GM12891 (cell line): ENCODE results near the gene TLE1.
"Not testable (repeated sequence)": the region's sequence is repeated elsewhere in the genome, so short reads cannot be mapped to it uniquely, and the experiment has no call there.

Experiments used
- DNase-seq: peaks from one replicate; pipeline ENCODE4 v3.0.0; 2011; ENCODE audit warnings: low spot score; ENCODE audit not compliant: insufficient read length
- FAIRE-seq: peaks from 2 replicates; lab custom pipeline; 2011; peaks lifted over from hg19 to GRCh38; lab: Jason Lieb, UNC
- PAX5 ChIP-seq: IDR thresholded peaks from 2 replicates; pipeline ENCODE4 v1.6.1; 2011; ENCODE audit warnings: low read length, moderate library complexity, mild to moderate bottlenecking; ENCODE audit not compliant: insufficient read depth, severe bottlenecking
- POLR2A ChIP-seq: IDR thresholded peaks from 2 replicates; pipeline ENCODE4 v1.6.1; 2011; ENCODE audit warnings: low read depth, low read length, control low read depth
- POLR2AphosphoS5 ChIP-seq: IDR thresholded peaks from 2 replicates; pipeline ENCODE4 v1.6.1; 2011; ENCODE audit warnings: low read depth, low read length, control low read depth
- POU2F2 ChIP-seq: IDR thresholded peaks from 2 replicates; pipeline ENCODE4 v1.6.1; 2011; ENCODE audit warnings: low read depth, mild to moderate bottlenecking, control low read depth, low read length, moderate library complexity
- SPI1 ChIP-seq: IDR thresholded peaks from 2 replicates; pipeline ENCODE4 v1.6.1; 2011; ENCODE audit warnings: low read depth, low read length, control low read depth
- TAF1 ChIP-seq: IDR thresholded peaks from 2 replicates; pipeline ENCODE4 v1.6.1; 2011; ENCODE audit warnings: low read depth, low read length, control low read depth

Gene TLE1

GRCh38 chr9:81656004-81656403 lies 33.3 kb downstream of the TLE1 start:
- DNase-seq (no peak), FAIRE-seq (no peak)
- TF ChIP-seq TAF1 (no peak), PAX5 (no peak), POLR2A (no peak), POLR2AphosphoS5 (no peak), POU2F2 (no peak), SPI1 (no peak)

GRCh38 chr9:81653240-81653639 lies 36.1 kb downstream of the TLE1 start:
- DNase-seq = no peak
- no peak for TF ChIP-seq TAF1
- no peak for TF ChIP-seq POLR2AphosphoS5
- TF ChIP-seq POU2F2 = no peak
- TF ChIP-seq PAX5 = no peak
- no peak for FAIRE-seq

- DNase-seq = no peak
- TF ChIP-seq POLR2A (no peak), POLR2AphosphoS5 (no peak), SPI1 (no peak), PAX5 (no peak), TAF1 (no peak), POU2F2 (no peak)
- no peak for FAIRE-seq
Measured at GRCh38 chr9:81652058-81652687, 37.2 kb downstream of the TLE1 start.

- no peak for TF ChIP-seq POU2F2
- TF ChIP-seq PAX5 = no peak
- TF ChIP-seq POLR2A = no peak
- no peak for TF ChIP-seq POLR2AphosphoS5
- no peak for TF ChIP-seq SPI1
- TF ChIP-seq TAF1 = no peak
- FAIRE-seq = no peak
Measured at GRCh38 chr9:81650586-81651515, 38.5 kb downstream of the TLE1 start.

GRCh38 chr9:81649475-81650240 lies 39.7 kb downstream of the TLE1 start:
- FAIRE-seq (no peak), DNase-seq (no peak)
- TF ChIP-seq POU2F2 (no peak), POLR2A (no peak), PAX5 (no peak), SPI1 (no peak), TAF1 (no peak), POLR2AphosphoS5 (no peak)

More at GRCh38 chr9:81650586-81651515, 38.5 kb downstream of the TLE1 start:
- no peak for DNase-seq

- FAIRE-seq = no peak
- DNase-seq = no peak
Measured at GRCh38 chr9:81648891-81649290, 40.5 kb downstream of the TLE1 start.

GRCh38 chr9:81646337-81646736 lies 43.0 kb downstream of the TLE1 start:
- TF ChIP-seq POU2F2 (no peak), TAF1 (no peak), PAX5 (no peak), POLR2A (no peak), POLR2AphosphoS5 (no peak), SPI1 (no peak)
- no peak for FAIRE-seq
- DNase-seq = no peak

More at GRCh38 chr9:81648891-81649290, 40.5 kb downstream of the TLE1 start:
- TF ChIP-seq POLR2A (no peak), SPI1 (no peak), TAF1 (no peak), POU2F2 (no peak), PAX5 (no peak), POLR2AphosphoS5 (no peak)

- FAIRE-seq, DNase-seq: not testable (repeated sequence)
Measured at GRCh38 chr9:81644513-81644912, 44.8 kb downstream of the TLE1 start.

GRCh38 chr9:81637276-81637675 lies 52.1 kb downstream of the TLE1 start:
- no peak for FAIRE-seq
- DNase-seq = no peak
- TF ChIP-seq SPI1 (no peak), POLR2AphosphoS5 (no peak)
